ENCODE measurements around the gene COIL. TPM values are rescaled to one million over a fixed set of nuclear protein-coding genes. Genes with fewer than 3 reads are reported as not detected.
"Not testable (repeated sequence)": the region's sequence is repeated elsewhere in the genome, so short reads cannot be mapped to it uniquely, and the experiment has no call there.

The COIL gene
- total RNA-seq, 2 donors from 2014 or later: 7.3 to 7.9 TPM

GRCh38 chr17:56947741-56948140 is 13.1 kb downstream of the COIL start:
- peaks cover 54% of the 10 kb centered on the region for H3K36me3 ChIP-seq
- H3K27ac ChIP-seq: no peak overlapping the region
- TF ChIP-seq, protein P1, sequence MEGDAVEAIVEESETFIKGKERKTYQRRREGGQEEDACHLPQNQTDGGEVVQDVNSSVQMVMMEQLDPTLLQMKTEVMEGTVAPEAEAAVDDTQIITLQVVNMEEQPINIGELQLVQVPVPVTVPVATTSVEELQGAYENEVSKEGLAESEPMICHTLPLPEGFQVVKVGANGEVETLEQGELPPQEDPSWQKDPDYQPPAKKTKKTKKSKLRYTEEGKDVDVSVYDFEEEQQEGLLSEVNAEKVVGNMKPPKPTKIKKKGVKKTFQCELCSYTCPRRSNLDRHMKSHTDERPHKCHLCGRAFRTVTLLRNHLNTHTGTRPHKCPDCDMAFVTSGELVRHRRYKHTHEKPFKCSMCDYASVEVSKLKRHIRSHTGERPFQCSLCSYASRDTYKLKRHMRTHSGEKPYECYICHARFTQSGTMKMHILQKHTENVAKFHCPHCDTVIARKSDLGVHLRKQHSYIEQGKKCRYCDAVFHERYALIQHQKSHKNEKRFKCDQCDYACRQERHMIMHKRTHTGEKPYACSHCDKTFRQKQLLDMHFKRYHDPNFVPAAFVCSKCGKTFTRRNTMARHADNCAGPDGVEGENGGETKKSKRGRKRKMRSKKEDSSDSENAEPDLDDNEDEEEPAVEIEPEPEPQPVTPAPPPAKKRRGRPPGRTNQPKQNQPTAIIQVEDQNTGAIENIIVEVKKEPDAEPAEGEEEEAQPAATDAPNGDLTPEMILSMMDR (IDR thresholded peaks at IDR 0.05): no peak
- H3K9me3 ChIP-seq: no peaks in the 10 kb centered on the region
- H3K4me3 ChIP-seq: no peak overlapping the region
- H3K27me3 ChIP-seq: no peaks in the 10 kb centered on the region
- DNase-seq (ENCODE audit: low spot score): no peak
- no peaks in the 10 kb centered on the region for H3K4me1 ChIP-seq

DNA sequence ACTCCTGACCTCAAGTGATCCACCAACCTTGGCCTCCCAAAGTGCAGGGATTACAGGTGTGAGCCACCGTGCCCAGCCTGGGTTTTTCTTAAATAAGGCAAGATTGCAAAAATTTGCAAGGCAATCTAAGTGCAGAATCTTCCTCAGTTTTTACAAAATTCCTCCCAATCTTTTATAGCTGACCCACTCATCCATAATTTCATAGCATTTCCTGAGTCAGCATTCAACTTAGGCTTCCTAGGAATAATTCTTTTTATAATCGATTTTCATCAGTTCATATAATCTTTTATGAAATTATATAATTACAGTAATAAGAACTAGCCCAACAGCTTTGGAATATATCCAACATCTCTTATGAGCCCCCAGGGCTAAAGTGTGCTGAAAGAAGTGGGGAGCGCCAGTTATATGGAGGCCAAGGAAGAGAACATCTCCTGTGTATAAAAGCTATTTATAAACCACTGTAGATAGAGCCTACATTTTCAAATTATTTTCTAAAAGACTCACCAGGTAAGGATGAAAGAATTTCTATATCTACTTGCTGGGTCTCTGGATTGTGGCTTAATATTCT is 14.8 kb downstream of the COIL start:
- no peak overlapping the region for H3K4me3 ChIP-seq
- TF ChIP-seq, protein P1 (IDR thresholded peaks at IDR 0.05): no peak
- no peak for DNase-seq (ENCODE audit: low spot score)
- H3K36me3 ChIP-seq: peaks cover 67% of the 10 kb centered on the region
- no peaks in the 10 kb centered on the region for H3K9me3 ChIP-seq
- H3K27me3 ChIP-seq: no peaks in the 10 kb centered on the region
- no peaks in the 10 kb centered on the region for H3K4me1 ChIP-seq
- H3K27ac ChIP-seq: no peak overlapping the region

- Histone ChIP-seq H3K27me3 (no peaks in the 10 kb centered on the region), H3K36me3 (peaks cover 66% of the 10 kb centered on the region), H3K27ac (no peak overlapping the region), H3K9me3 (no peaks in the 10 kb centered on the region), H3K4me3 (no peak overlapping the region), H3K4me1 (no peaks in the 10 kb centered on the region)
- TF ChIP-seq, protein P1 (IDR thresholded peaks at IDR 0.05): no peak
- DNase-seq (ENCODE audit: low spot score): no peak
Observed at GRCh38 chr17:56943505-56944125, 17.2 kb downstream of the COIL start.

- Histone ChIP-seq H3K36me3 (peaks cover 79% of the 10 kb centered on the region), H3K27ac (no peak overlapping the region), H3K27me3 (no peaks in the 10 kb centered on the region), H3K4me3 (no peak overlapping the region), H3K9me3 (no peaks in the 10 kb centered on the region), H3K4me1 (no peaks in the 10 kb centered on the region)
- TF ChIP-seq, protein P1 (IDR thresholded peaks at IDR 0.05): peak; percentile 52 to 79
- no peak for DNase-seq (ENCODE audit: low spot score)
Observed at GRCh38 chr17:56939869-56940484, 20.9 kb downstream of the COIL start.

DNA sequence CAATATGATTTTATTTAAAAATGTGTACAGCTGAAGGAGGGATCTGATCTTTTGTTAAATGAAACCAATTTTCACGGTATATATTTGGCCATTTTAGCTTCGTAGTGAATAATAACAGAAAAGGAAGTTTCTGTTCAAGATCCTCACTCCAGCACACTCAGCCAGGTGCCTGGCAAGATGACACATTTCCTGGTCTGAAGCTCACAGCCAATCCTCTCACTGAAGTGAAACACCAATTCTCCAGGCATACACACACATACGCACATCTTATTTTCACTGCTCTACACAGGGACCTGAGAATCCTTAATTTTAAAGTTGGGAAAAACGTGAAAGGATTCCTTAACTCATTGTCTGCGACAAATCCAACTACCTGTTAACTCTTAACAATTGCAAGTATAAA is 22.6 kb downstream of the COIL start:
- H3K9me3 ChIP-seq, H3K27ac ChIP-seq: not testable (repeated sequence)

GRCh38 chr17:56937687-56938086 is 23.2 kb downstream of the COIL start:
- no peaks in the 10 kb centered on the region for H3K4me1 ChIP-seq
- DNase-seq (ENCODE audit: low spot score): no peak
- H3K27me3 ChIP-seq: no peaks in the 10 kb centered on the region
- TF ChIP-seq, protein P1 (IDR thresholded peaks at IDR 0.05): no peak
- H3K27ac ChIP-seq: peak overlapping the region in 1 of 2 donors; percentile 36
- no peaks in the 10 kb centered on the region for H3K9me3 ChIP-seq
- no peak overlapping the region for H3K4me3 ChIP-seq
- H3K36me3 ChIP-seq: peaks cover 65% of the 10 kb centered on the region

More for the DNA sequence above, 22.6 kb downstream of the COIL start:
- H3K4me3 ChIP-seq; H3K27me3 ChIP-seq; DNase-seq (ENCODE audit: low spot score); H3K4me1 ChIP-seq: not testable (repeated sequence)
- H3K36me3 ChIP-seq: peaks cover 70% of the 10 kb centered on the region

Data from right atrium auricular region (tissue), 2 donors.